HepG2 (cell line): ENCODE measurements around the gene RHBDF2. TPM values are rescaled to one million over a fixed set of nuclear protein-coding genes. Genes with fewer than 3 reads are reported as not detected.

Experiments used
- CBX1 ChIP-seq: IDR thresholded peaks from one replicate; pipeline ENCODE4 v1.6.1; 2016; ENCODE audit warnings: antibody characterized with exemption, low read depth
- DPF2 ChIP-seq: sonication (generic); formaldehyde crosslinking; IDR thresholded peaks from 2 replicates; pipeline ENCODE4 v1.4.0; 2020; ENCODE audit warnings: mild to moderate bottlenecking, low read depth, missing genetic modification reagents, borderline replicate concordance
- FIP1L1 ChIP-seq: fragments of 200-400 bp; formaldehyde crosslinking; IDR thresholded peaks from 2 replicates; pipeline ENCODE4 v1.6.1; 2018; ENCODE audit warnings: low read depth, mild to moderate bottlenecking, low read length, moderate library complexity, borderline replicate concordance; ENCODE audit not compliant: insufficient read depth
- HOMEZ ChIP-seq: IDR thresholded peaks from 2 replicates; pipeline ENCODE4 v1.6.1; 2016; ENCODE audit warnings: low read depth
- NAIF1 ChIP-seq: sonication (generic); formaldehyde crosslinking; IDR thresholded peaks from 2 replicates; pipeline ENCODE4 v1.5.0; 2020; ENCODE audit warnings: mild to moderate bottlenecking, missing genetic modification reagents, borderline replicate concordance
- RBM22 ChIP-seq: fragments of 200-400 bp; formaldehyde crosslinking; optimal IDR thresholded peaks from 2 replicates; pipeline ENCODE3; 2017; ENCODE audit warnings: mild to moderate bottlenecking, low read length, moderate library complexity
- RFX5 ChIP-seq: IDR thresholded peaks from 2 replicates; pipeline ENCODE4 v1.6.1; 2011; ENCODE audit warnings: low read depth, low read length, improper control_type of control experiment
- SYNCRIP ChIP-seq: fragments of 200-400 bp; formaldehyde crosslinking; IDR thresholded peaks from 2 replicates; pipeline ENCODE4 v1.6.1; 2018; ENCODE audit warnings: mild to moderate bottlenecking, low read depth, low read length; ENCODE audit not compliant: insufficient read depth
- ZNF136 ChIP-seq: sonication (generic); formaldehyde crosslinking; IDR thresholded peaks from 2 replicates; pipeline ENCODE4 v1.8.1; 2022; ENCODE audit warnings: low read depth, mild to moderate bottlenecking, moderate library complexity, missing genetic modification reagents
- ZNF605 ChIP-seq: sonication (generic); formaldehyde crosslinking; IDR thresholded peaks from 2 replicates; pipeline ENCODE4 v1.8.0; 2022; ENCODE audit warnings: mild to moderate bottlenecking, missing genetic modification reagents
- ZNF7 ChIP-seq: IDR thresholded peaks from 2 replicates; pipeline ENCODE4 v1.6.1; 2016; ENCODE audit warnings: missing biosample characterization, missing genetic modification reagents
- polyA plus RNA-seq, 8 experiments: library from polyadenylated mRNA; depleted of rRNA in 3 of 8; stranded (reverse) in 7 of 8; unstranded in 1 of 8; fragments of >200 nt; fragmentation: Illumina TruSeq in 4 of 8; extraction: Trizol in 4 of 8; gene quantifications; 2 replicates each; pipeline versions ENCODE4 v1.2.1 to v1.2.3, GENCODE V29; 2011 to 2016; ENCODE audit warnings: low read depth in 4 of 8, missing spikeins in 1 of 8, mixed read lengths in 1 of 8; ENCODE audit not compliant: insufficient read depth in 1 of 8
- total RNA-seq, 5 experiments: library from RNA; depleted of rRNA; stranded (reverse); fragments of >200 nt; fragmentation: Illumina TruSeq; extraction: Trizol; gene quantifications; 2 replicates each; pipeline ENCODE4 v1.2.3, GENCODE V29; 2016; ENCODE audit warnings: low read depth in 1 of 5
- TF ChIP-seq, protein P1 (sequence below): IDR thresholded peaks from 2 replicates; pipeline ENCODE4 v1.6.1; 2016; ENCODE audit warnings: mild to moderate bottlenecking
- TF ChIP-seq, protein P2 (sequence below): sonication (generic); formaldehyde crosslinking; IDR thresholded peaks from 2 replicates; pipeline ENCODE4 v1.4.0; 2020; ENCODE audit warnings: missing genetic modification reagents, borderline replicate concordance
- TF ChIP-seq, protein P3 (sequence below): IDR thresholded peaks from 2 replicates; pipeline ENCODE4 v1.6.1; 2016; ENCODE audit warnings: low read depth, missing genetic modification reagents, missing compliant biosample characterization

Gene RHBDF2
- total and polyA plus RNA-seq, 2 of the 13 experiments (the other 11 are each of a cell fraction or from before 2014, with no cell fraction given), result 7.8 to 24.2 TPM

DNA sequence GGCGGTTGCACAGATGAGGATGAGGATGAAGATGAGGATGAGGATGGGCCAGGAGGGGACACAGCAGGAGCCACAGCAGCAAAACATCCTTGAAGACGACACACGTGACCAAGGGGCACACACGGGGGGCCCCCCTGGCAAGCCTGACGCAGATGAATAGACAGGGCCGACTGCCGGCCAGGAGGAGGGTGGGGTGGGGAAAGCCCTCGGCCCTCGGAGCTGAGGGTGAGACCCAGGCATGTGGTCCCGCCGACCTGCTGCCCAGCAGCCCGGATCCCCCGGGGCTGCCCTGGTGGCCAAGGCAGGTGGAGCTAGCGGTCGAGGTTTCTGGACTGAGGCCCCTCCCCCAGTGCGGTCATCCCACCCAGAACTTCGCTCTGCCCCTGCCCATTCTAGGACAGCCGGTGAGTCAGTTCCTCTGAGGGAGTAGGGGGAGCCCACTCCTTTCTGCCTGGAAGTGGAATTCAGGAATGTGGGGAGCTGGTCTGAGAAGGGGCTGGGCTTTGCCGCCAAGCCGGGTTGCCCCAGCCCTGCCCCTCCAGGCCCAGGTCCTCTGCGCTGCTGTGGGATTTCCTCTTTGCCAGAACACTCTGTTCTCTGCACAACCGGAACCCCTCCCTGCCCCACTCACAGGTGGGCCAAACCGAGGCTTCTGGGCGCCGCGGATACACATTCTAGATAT, 26.3 kb upstream of the RHBDF2 start (continued):
- no peak for TF ChIP-seq SYNCRIP
- TF ChIP-seq, protein P1, sequence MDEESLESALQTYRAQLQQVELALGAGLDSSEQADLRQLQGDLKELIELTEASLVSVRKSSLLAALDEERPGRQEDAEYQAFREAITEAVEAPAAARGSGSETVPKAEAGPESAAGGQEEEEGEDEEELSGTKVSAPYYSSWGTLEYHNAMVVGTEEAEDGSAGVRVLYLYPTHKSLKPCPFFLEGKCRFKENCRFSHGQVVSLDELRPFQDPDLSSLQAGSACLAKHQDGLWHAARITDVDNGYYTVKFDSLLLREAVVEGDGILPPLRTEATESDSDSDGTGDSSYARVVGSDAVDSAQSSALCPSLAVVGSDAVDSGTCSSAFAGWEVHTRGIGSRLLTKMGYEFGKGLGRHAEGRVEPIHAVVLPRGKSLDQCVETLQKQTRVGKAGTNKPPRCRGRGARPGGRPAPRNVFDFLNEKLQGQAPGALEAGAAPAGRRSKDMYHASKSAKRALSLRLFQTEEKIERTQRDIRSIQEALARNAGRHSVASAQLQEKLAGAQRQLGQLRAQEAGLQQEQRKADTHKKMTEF (CRISPR knock-in tag), result peak; percentile 49
- no peak for TF ChIP-seq FIP1L1
- no peak for TF ChIP-seq NAIF1 (CRISPR knock-in tag)
- TF ChIP-seq RBM22, result no peak
- TF ChIP-seq ZNF136, result no peak
- TF ChIP-seq ZNF7 (CRISPR knock-in tag), result no peak
- TF ChIP-seq, protein P2, sequence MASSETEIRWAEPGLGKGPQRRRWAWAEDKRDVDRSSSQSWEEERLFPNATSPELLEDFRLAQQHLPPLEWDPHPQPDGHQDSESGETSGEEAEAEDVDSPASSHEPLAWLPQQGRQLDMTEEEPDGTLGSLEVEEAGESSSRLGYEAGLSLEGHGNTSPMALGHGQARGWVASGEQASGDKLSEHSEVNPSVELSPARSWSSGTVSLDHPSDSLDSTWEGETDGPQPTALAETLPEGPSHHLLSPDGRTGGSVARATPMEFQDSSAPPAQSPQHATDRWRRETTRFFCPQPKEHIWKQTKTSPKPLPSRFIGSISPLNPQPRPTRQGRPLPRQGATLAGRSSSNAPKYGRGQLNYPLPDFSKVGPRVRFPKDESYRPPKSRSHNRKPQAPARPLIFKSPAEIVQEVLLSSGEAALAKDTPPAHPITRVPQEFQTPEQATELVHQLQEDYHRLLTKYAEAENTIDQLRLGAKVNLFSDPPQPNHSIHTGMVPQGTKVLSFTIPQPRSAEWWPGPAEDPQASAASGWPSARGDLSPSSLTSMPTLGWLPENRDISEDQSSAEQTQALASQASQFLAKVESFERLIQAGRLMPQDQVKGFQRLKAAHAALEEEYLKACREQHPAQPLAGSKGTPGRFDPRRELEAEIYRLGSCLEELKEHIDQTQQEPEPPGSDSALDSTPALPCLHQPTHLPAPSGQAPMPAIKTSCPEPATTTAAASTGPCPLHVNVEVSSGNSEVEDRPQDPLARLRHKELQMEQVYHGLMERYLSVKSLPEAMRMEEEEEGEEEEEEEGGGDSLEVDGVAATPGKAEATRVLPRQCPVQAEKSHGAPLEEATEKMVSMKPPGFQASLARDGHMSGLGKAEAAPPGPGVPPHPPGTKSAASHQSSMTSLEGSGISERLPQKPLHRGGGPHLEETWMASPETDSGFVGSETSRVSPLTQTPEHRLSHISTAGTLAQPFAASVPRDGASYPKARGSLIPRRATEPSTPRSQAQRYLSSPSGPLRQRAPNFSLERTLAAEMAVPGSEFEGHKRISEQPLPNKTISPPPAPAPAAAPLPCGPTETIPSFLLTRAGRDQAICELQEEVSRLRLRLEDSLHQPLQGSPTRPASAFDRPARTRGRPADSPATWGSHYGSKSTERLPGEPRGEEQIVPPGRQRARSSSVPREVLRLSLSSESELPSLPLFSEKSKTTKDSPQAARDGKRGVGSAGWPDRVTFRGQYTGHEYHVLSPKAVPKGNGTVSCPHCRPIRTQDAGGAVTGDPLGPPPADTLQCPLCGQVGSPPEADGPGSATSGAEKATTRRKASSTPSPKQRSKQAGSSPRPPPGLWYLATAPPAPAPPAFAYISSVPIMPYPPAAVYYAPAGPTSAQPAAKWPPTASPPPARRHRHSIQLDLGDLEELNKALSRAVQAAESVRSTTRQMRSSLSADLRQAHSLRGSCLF, result no peak
- TF ChIP-seq HOMEZ (CRISPR knock-in tag), result no peak
- peak; percentile 83 for TF ChIP-seq ZNF605 (CRISPR knock-in tag)
- TF ChIP-seq DPF2, result 0 out of 2 replicates have a peak, but pooled peaks have one; percentile 27
- TF ChIP-seq CBX1, result no peak
- TF ChIP-seq RFX5, result no peak
- TF ChIP-seq, protein P3, sequence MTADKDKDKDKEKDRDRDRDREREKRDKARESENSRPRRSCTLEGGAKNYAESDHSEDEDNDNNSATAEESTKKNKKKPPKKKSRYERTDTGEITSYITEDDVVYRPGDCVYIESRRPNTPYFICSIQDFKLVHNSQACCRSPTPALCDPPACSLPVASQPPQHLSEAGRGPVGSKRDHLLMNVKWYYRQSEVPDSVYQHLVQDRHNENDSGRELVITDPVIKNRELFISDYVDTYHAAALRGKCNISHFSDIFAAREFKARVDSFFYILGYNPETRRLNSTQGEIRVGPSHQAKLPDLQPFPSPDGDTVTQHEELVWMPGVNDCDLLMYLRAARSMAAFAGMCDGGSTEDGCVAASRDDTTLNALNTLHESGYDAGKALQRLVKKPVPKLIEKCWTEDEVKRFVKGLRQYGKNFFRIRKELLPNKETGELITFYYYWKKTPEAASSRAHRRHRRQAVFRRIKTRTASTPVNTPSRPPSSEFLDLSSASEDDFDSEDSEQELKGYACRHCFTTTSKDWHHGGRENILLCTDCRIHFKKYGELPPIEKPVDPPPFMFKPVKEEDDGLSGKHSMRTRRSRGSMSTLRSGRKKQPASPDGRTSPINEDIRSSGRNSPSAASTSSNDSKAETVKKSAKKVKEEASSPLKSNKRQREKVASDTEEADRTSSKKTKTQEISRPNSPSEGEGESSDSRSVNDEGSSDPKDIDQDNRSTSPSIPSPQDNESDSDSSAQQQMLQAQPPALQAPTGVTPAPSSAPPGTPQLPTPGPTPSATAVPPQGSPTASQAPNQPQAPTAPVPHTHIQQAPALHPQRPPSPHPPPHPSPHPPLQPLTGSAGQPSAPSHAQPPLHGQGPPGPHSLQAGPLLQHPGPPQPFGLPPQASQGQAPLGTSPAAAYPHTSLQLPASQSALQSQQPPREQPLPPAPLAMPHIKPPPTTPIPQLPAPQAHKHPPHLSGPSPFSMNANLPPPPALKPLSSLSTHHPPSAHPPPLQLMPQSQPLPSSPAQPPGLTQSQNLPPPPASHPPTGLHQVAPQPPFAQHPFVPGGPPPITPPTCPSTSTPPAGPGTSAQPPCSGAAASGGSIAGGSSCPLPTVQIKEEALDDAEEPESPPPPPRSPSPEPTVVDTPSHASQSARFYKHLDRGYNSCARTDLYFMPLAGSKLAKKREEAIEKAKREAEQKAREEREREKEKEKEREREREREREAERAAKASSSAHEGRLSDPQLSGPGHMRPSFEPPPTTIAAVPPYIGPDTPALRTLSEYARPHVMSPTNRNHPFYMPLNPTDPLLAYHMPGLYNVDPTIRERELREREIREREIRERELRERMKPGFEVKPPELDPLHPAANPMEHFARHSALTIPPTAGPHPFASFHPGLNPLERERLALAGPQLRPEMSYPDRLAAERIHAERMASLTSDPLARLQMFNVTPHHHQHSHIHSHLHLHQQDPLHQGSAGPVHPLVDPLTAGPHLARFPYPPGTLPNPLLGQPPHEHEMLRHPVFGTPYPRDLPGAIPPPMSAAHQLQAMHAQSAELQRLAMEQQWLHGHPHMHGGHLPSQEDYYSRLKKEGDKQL (CRISPR knock-in tag), result no peak
